NCI-H345 treated with DMSO at 0.1 percent for 48 hours (cell line): Measurements from ENCODE around the gene GABBR2.
"Not testable (repeated sequence)": the region's sequence is repeated elsewhere in the genome, so short reads cannot be mapped to it uniquely, and the experiment has no call there.

ENCODE experiments used
- DNase-seq: peaks from one replicate; lab custom pipeline; 2025; ENCODE audit not compliant: unreplicated experiment; lab: John Stamatoyannopoulos, UW

GABBR2 gene

GRCh38 chr9:98306384-98307145 lies 402.2 kb downstream of the GABBR2 start:
- no peak for DNase-seq

GRCh38 chr9:98304381-98304780 lies 404.4 kb downstream of the GABBR2 start:
- DNase-seq, result no peak

GRCh38 chr9:98303633-98304125 lies 405.1 kb downstream of the GABBR2 start:
- no peak for DNase-seq

- DNase-seq, result no peak
Observed at GRCh38 chr9:98302938-98303632, 405.6 kb downstream of the GABBR2 start.

GRCh38 chr9:98302150-98302549 lies 406.6 kb downstream of the GABBR2 start:
- DNase-seq, result no peak

- no peak for DNase-seq
Observed at GRCh38 chr9:98300611-98301010, 408.1 kb downstream of the GABBR2 start.

- DNase-seq, result no peak
Observed at GRCh38 chr9:98298476-98298875, 410.3 kb downstream of the GABBR2 start.

GRCh38 chr9:98295824-98296223 lies 412.9 kb downstream of the GABBR2 start:
- DNase-seq, result no peak

- no peak for DNase-seq
Observed at GRCh38 chr9:98291820-98292219, 416.9 kb downstream of the GABBR2 start.

GRCh38 chr9:98290411-98290810 lies 418.3 kb downstream of the GABBR2 start:
- no peak for DNase-seq

- DNase-seq, result no peak
Observed at GRCh38 chr9:98289614-98290201, 419.0 kb downstream of the GABBR2 start.

- DNase-seq, result no peak
Observed at GRCh38 chr9:98288881-98289280, 419.9 kb downstream of the GABBR2 start.

- DNase-seq, result no peak
Observed at GRCh38 chr9:98287384-98287783, 421.4 kb downstream of the GABBR2 start.

- no peak for DNase-seq
Observed at GRCh38 chr9:98285446-98285845, 423.3 kb downstream of the GABBR2 start.

GRCh38 chr9:98284754-98285153 lies 424.0 kb downstream of the GABBR2 start:
- no peak for DNase-seq

- not testable (repeated sequence) for DNase-seq
Observed at GRCh38 chr9:98283143-98283542, 425.6 kb downstream of the GABBR2 start.

GRCh38 chr9:98281281-98281680 lies 427.5 kb downstream of the GABBR2 start:
- no peak for DNase-seq

- DNase-seq, result peak; percentile 64
Observed at GRCh38 chr9:98280574-98280973, 428.2 kb downstream of the GABBR2 start.

GRCh38 chr9:98280162-98280561 lies 428.6 kb downstream of the GABBR2 start:
- no peak for DNase-seq

- DNase-seq, result no peak
Observed at GRCh38 chr9:98276907-98277469, 431.7 kb downstream of the GABBR2 start.

GRCh38 chr9:98275159-98275558 lies 433.6 kb downstream of the GABBR2 start:
- DNase-seq, result no peak

GRCh38 chr9:98272083-98272482 lies 436.7 kb downstream of the GABBR2 start:
- no peak for DNase-seq
